DND-41 (cell line): ENCODE results near the gene CCNL1.

Experiments used
- ATAC-seq: fragments of 200-7000 bp; cut with Tn5 transposase; 3 replicates; pipeline ENCODE4 v1.9.1; 2021; ENCODE audit warnings: low read depth; ENCODE audit not compliant: insufficient read depth
- DNase-seq: peaks from one replicate; pipeline ENCODE4 v3.0.0-alpha.2; 2020
- H2AFZ ChIP-seq: 2 replicates; pipeline ENCODE4 v1.6.0; 2012; ENCODE audit warnings: low read depth, low read length
- H3K27ac ChIP-seq: 2 replicates; pipeline ENCODE4 v1.5.1; 2012; ENCODE audit warnings: low read length, inconsistent platforms
- H3K27me3 ChIP-seq: fragments of 200-600 bp; sonication (generic); 2 replicates; pipeline ENCODE4 v1.6.0; 2012; ENCODE audit warnings: low read length, mild to moderate bottlenecking, inconsistent platforms; ENCODE audit not compliant: insufficient read depth, poor library complexity
- H3K36me3 ChIP-seq: 2 replicates; pipeline ENCODE4 v1.5.1; 2012; ENCODE audit warnings: low read length, inconsistent platforms; ENCODE audit not compliant: insufficient read depth
- H3K4me1 ChIP-seq: 2 replicates; pipeline ENCODE4 v1.5.1; 2012; ENCODE audit warnings: mild to moderate bottlenecking, low read length; ENCODE audit not compliant: insufficient read depth
- H3K4me2 ChIP-seq: 2 replicates; pipeline ENCODE4 v1.6.0; 2012; ENCODE audit warnings: mild to moderate bottlenecking, moderate library complexity, low read length, inconsistent platforms; ENCODE audit not compliant: insufficient read depth
- H3K4me3 ChIP-seq, 2 experiments: fragments of 200-600 bp in 1 of 2; shearing (Covaris generic) in 1 of 2; 2 replicates each; pipeline ENCODE4 v1.5.1; 2012 to 2016; ENCODE audit warnings: inconsistent platforms in 2 of 2, low read length in 2 of 2, mild to moderate bottlenecking in 2 of 2, low read depth in 1 of 2, moderate library complexity in 1 of 2
- H3K79me2 ChIP-seq: 2 replicates; pipeline ENCODE4 v1.6.0; 2012; ENCODE audit warnings: low read length, inconsistent platforms; ENCODE audit not compliant: insufficient read depth
- H3K9ac ChIP-seq: 2 replicates; pipeline ENCODE4 v1.6.0; 2012; ENCODE audit warnings: low read depth, mild to moderate bottlenecking, inconsistent platforms, low read length, moderate library complexity
- H3K9me3 ChIP-seq: 2 replicates; pipeline ENCODE4 v1.5.1; 2012; ENCODE audit warnings: low read length, moderate library complexity, mild to moderate bottlenecking, inconsistent platforms; ENCODE audit not compliant: insufficient read depth, severe bottlenecking
- H4K20me1 ChIP-seq: 2 replicates; pipeline ENCODE4 v1.6.0; 2012; ENCODE audit warnings: low read length; ENCODE audit not compliant: insufficient read depth
- EZH2 ChIP-seq: IDR thresholded peaks from 3 replicates; pipeline ENCODE4 v1.6.1; 2012; ENCODE audit warnings: borderline replicate concordance, low read depth, mild to moderate bottlenecking, moderate library complexity, low read length, inconsistent platforms; ENCODE audit not compliant: severe bottlenecking
- TF ChIP-seq, protein P1 (sequence below): IDR thresholded peaks from 2 replicates; pipeline ENCODE4 v1.5.1; 2012; ENCODE audit warnings: borderline replicate concordance, low read length, moderate library complexity, mild to moderate bottlenecking; ENCODE audit not compliant: poor library complexity, severe bottlenecking; ENCODE audit errors: extremely low read depth

The CCNL1 gene

DNA sequence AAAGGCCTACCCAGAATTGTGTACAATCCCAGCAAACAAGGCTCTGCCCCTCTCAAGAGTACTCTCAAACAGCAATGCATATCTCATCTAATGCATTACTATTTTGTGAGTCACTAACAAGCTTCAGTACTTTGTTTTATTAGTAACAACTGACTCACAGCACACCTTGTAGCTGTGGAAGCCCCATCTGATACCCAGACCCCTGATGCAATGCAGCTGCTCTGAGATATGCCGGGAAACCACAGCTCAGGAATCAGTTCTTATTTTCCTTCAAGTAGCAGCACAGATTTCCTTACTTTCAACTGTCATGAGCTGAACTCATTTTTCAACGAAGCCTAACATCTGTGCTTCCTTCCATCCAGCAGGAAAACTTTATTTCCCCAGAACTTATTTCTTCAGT is 37.8 kb downstream of the CCNL1 start:
- no peak overlapping the region for H2AFZ ChIP-seq
- no peak overlapping the region for H3K4me2 ChIP-seq
- H3K4me3 ChIP-seq, result no peak overlapping the region
- ATAC-seq (no peak), DNase-seq (no peak)
- TF ChIP-seq EZH2, result no peak
- TF ChIP-seq, protein P1, sequence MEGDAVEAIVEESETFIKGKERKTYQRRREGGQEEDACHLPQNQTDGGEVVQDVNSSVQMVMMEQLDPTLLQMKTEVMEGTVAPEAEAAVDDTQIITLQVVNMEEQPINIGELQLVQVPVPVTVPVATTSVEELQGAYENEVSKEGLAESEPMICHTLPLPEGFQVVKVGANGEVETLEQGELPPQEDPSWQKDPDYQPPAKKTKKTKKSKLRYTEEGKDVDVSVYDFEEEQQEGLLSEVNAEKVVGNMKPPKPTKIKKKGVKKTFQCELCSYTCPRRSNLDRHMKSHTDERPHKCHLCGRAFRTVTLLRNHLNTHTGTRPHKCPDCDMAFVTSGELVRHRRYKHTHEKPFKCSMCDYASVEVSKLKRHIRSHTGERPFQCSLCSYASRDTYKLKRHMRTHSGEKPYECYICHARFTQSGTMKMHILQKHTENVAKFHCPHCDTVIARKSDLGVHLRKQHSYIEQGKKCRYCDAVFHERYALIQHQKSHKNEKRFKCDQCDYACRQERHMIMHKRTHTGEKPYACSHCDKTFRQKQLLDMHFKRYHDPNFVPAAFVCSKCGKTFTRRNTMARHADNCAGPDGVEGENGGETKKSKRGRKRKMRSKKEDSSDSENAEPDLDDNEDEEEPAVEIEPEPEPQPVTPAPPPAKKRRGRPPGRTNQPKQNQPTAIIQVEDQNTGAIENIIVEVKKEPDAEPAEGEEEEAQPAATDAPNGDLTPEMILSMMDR, result no peak
- H3K79me2 ChIP-seq, result no peaks in the 10 kb centered on the region
- 0 out of 2 replicates have a peak, but pooled peaks cover 4% of the 10 kb centered on the region for H3K4me1 ChIP-seq
- H3K9ac ChIP-seq, result no peak overlapping the region
- H3K36me3 ChIP-seq, result no peaks in the 10 kb centered on the region
- H3K27ac ChIP-seq, result no peak overlapping the region
- no peaks in the 10 kb centered on the region for H3K27me3 ChIP-seq
- H4K20me1 ChIP-seq, result no peaks in the 10 kb centered on the region
- no peaks in the 10 kb centered on the region for H3K9me3 ChIP-seq

DNA sequence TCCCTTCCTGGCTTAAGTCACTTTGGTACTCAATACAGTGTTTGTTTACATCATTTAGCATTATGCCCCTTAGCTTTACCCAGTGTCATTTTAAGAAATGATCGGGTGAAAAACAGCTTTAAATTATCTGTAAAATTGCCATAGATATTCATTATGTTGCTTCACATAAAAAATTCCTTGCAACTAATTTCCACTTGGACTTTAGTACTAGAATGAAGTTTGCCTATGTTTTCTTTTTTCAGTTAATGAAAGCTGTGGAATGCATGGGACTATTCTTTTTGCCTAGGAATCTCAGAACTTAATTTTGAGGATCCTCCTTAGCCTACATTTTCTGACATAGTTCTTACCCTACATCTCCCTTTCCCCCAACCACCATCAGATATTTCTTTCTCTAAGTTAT is 38.4 kb downstream of the CCNL1 start:
- H3K4me1 ChIP-seq, result 0 out of 2 replicates have a peak, but pooled peaks cover 4% of the 10 kb centered on the region
- no peak overlapping the region for H2AFZ ChIP-seq
- TF ChIP-seq, protein P1, result no peak
- TF ChIP-seq EZH2, result no peak
- H3K9me3 ChIP-seq, result no peaks in the 10 kb centered on the region
- no peaks in the 10 kb centered on the region for H4K20me1 ChIP-seq
- no peak overlapping the region for H3K27ac ChIP-seq
- H3K79me2 ChIP-seq, result no peaks in the 10 kb centered on the region
- no peak overlapping the region for H3K4me2 ChIP-seq
- no peak overlapping the region for H3K9ac ChIP-seq
- DNase-seq (no peak), ATAC-seq (no peak)
- H3K36me3 ChIP-seq, result no peaks in the 10 kb centered on the region
- H3K27me3 ChIP-seq, result no peaks in the 10 kb centered on the region
- H3K4me3 ChIP-seq, result no peak overlapping the region

DNA sequence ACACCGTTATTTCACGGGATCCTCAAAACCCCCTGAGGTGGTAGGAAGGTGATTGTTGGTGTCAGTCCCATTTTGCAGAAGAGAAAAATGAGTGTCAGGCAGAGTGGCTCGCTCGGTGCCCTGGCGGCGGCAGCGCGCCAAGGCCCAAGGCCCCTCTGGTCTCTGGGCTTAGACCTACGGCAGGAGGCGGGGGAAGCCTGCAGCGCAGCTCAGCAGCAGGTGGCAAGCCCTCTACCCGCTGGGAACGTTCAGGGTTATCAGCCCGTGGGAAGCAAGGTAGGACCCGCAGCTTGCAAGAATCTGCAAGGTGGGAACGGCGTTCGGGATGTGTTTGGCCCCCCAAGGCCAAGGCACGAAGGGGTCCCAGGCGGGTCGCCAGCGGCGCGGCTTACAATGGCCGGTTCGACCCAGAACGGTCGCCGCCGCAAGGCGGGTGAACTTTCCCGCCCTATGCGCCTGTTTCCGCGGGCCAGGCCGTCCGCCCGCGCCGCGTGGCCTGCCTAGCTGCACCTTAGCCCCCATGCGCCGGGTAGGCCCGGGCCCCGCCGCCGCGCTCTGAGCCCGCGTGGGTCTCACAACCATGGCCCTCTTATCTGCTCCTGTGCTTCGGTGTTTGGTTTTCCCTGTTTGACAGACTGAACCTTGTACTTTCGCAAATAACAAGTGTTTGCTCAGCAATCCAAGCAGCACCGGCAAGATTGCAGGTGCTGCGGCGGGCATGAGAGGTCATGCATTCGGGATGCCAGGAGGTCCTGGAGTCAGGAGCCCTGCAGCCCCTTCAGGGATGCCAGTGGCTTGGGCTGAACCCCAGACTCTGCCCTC is 39.7 kb downstream of the CCNL1 start:
- Histone ChIP-seq H4K20me1 (no peaks in the 10 kb centered on the region), H2AFZ (no peak overlapping the region), H3K27me3 (peaks cover 7% of the 10 kb centered on the region), H3K4me2 (no peak overlapping the region), H3K4me1 (0 out of 2 replicates have a peak, but pooled peaks cover 4% of the 10 kb centered on the region), H3K9me3 (no peaks in the 10 kb centered on the region), H3K4me3 (no peak overlapping the region), H3K27ac (no peak overlapping the region), H3K36me3 (no peaks in the 10 kb centered on the region), H3K9ac (no peak overlapping the region), H3K79me2 (no peaks in the 10 kb centered on the region)
- ATAC-seq (no peak), DNase-seq (no peak)
- TF ChIP-seq EZH2, result no peak
- TF ChIP-seq, protein P1, result no peak
